NCI-H2196 treated with DMSO at 0.1 percent for 48 hours (cell line): ENCODE data around the gene CTNNBIP1.
"Not testable (repeated sequence)": the region's sequence is repeated elsewhere in the genome, so short reads cannot be mapped to it uniquely, and the experiment has no call there.

ENCODE experiments used
- DNase-seq: peaks from one replicate; lab custom pipeline; 2025; ENCODE audit not compliant: unreplicated experiment; lab: John Stamatoyannopoulos, UW

The CTNNBIP1 gene

GRCh38 chr1:9809100-9809510, 101.0 kb downstream of the CTNNBIP1 start:
- DNase-seq = no peak

- DNase-seq = no peak
Measured at GRCh38 chr1:9808459-9808858, 101.6 kb downstream of the CTNNBIP1 start.

DNA sequence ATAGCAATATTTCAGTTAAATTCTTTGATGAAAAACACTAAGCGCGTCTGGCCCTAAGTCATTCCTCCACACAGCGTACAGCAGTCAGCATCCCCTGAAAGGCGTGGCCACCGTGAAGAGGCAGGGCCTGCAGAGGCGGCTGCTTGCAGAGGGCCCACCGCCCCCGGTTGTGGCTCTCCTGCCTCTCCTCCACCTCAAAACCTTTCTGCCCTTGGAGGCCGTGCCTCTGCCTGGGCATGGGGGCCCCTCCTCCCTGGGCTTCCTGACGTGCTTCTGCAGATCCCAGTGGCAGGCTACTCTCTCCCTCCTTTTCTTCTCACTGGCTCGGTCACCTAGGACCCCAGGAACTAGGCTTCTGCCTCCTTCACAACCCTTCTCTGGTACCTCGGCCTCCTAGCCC, 102.5 kb downstream of the CTNNBIP1 start:
- DNase-seq = no peak

GRCh38 chr1:9805972-9806371, 104.1 kb downstream of the CTNNBIP1 start:
- not testable (repeated sequence) for DNase-seq

- DNase-seq = no peak
Measured at GRCh38 chr1:9805006-9805508, 105.0 kb downstream of the CTNNBIP1 start.

DNA sequence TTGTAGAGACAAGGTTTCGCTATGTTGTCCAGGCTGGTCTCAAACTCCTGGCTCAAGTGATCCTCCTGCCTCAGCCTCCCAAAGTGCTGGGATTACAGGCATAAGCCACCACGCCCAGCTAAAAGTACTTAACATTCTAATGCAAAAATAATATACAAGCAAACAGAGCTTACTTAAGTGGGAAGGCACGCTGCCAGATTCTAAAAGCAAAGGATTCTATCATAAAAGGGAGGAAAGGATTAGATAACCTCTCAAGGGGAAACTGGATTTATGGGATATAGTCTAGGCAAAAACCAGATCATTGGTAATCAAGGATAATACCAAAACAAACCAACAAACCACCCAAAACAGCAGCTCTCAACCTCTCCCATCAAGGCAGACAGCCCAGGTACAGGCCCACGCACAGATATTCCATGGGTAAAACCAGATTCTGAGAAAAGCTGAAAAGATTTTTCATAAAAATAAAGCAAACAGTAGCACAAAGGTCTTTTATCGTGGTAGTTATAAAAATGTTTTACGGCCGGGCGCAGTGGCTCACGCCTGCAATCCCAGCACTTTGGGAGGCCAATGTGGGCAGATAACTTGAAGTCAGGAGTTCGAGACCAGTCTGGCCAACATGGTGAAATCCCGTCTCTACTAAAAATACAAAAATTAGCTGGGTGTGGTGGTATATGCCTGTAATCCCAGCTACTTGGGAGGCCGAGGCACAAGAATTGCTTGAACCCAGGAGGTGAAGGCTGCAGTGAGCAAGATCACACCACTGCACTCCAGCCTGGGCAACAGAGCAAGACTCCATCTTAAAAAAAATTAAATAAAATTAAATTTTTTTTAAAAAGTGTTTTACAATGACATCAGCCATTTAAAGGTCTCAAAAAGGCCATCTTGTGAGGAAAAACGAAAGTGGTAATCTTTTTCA, 106.8 kb downstream of the CTNNBIP1 start:
- not testable (repeated sequence) for DNase-seq

- DNase-seq = no peak
Measured at GRCh38 chr1:9801909-9802308, 108.2 kb downstream of the CTNNBIP1 start.
